Heart left ventricle (tissue), 16 donors: ENCODE results near the gene SEPSECS. TPM values are rescaled to one million over a fixed set of nuclear protein-coding genes. Genes with fewer than 3 reads are reported as not detected.

Experiments
- ATAC-seq, 4 donors: fragments of 200-7000 bp; cut with Tn5 transposase; one replicate each; pipeline ENCODE4 v1.9.1; 2020 to 2022; ENCODE audit warnings: moderate library complexity in 4 of 4, mild to moderate bottlenecking in 3 of 4, moderate number of reproducible peaks in 1 of 4
- DNase-seq, 5 donors: peaks; one replicate each; pipeline ENCODE4 v3.0.0-alpha.2; 2020
- H3K27ac ChIP-seq, 12 donors: fragments of 200-600 bp; sonication (generic) in 4 of 12; one replicate each; pipeline versions ENCODE4 v1.5.0 to v1.8.0; 2016 to 2022; ENCODE audit warnings: mild to moderate bottlenecking in 2 of 12
- H3K27me3 ChIP-seq, 9 donors: fragments of 200-600 bp; sonication (generic) in 2 of 9; one replicate each; pipeline versions ENCODE4 v1.5.1 to v1.8.0; 2016 to 2022; ENCODE audit warnings: mild to moderate bottlenecking in 3 of 9
- H3K36me3 ChIP-seq, 9 donors: fragments of 200-600 bp; sonication (generic) in 2 of 9; one replicate each; pipeline versions ENCODE4 v1.5.0 to v1.8.0; 2018 to 2022; ENCODE audit warnings: mild to moderate bottlenecking in 2 of 9
- H3K4me1 ChIP-seq, 12 donors: fragments of 200-600 bp; sonication (generic) in 4 of 12; one replicate each; pipeline versions ENCODE4 v1.5.0 to v1.8.0; 2016 to 2022; ENCODE audit warnings: mild to moderate bottlenecking in 3 of 12
- H3K4me3 ChIP-seq, 12 donors: fragments of 200-600 bp; sonication (generic) in 4 of 12; one replicate each; pipeline versions ENCODE4 v1.5.0 to v1.8.0; 2017 to 2022; ENCODE audit warnings: mild to moderate bottlenecking in 9 of 12, moderate library complexity in 4 of 12
- H3K9me3 ChIP-seq, 12 donors: fragments of 200-600 bp; sonication (generic) in 4 of 12; one replicate each; pipeline versions ENCODE4 v1.5.0 to v1.8.0; 2016 to 2022; ENCODE audit warnings: mild to moderate bottlenecking in 1 of 12
- CTCF ChIP-seq, 12 donors: fragments of 200-600 bp; sonication (generic) in 4 of 12; IDR thresholded peaks; one replicate each; pipeline versions ENCODE4 v1.5.0 to v1.8.0; 2018 to 2022; ENCODE audit warnings: antibody characterized with exemption in 12 of 12, mild to moderate bottlenecking in 5 of 12
- POLR2A ChIP-seq, 2 donors: fragments of 450-650 bp; IDR thresholded peaks; one replicate each; pipeline ENCODE4 v1.6.1; 2017; ENCODE audit warnings: antibody characterized with exemption in 2 of 2, mild to moderate bottlenecking in 2 of 2, moderate library complexity in 2 of 2
- WGBS, 4 donors: extraction: QIAGEN DNeasy Blood & Tissue Kit in 2 of 4; methylation state at CpG; one replicate each; pipeline versions ENCODE4 v1.1.5 to v1.1.7; 2013 to 2018; 5-methylcytosine and 5-hydroxymethylcytosine counted together
- intact Hi-C, 10 donors: fragments of 100-400 bp; cut with DNase I; formaldehyde crosslinking; loops; one replicate each; pipeline versions ENCODE4 v1.11.1 to v1.14.2; 2022
- polyA plus RNA-seq, 2 donors: library from polyadenylated mRNA; stranded (reverse); fragments of 200-250 nt; gene quantifications; one replicate each; pipeline ENCODE4 v1.2.3, GENCODE V29; 2013
- total RNA-seq, 9 donors: library from RNA; depleted of rRNA in 2 of 9; stranded (reverse); fragments of >200 nt in 2 of 9; fragmentation: NEBNext Ultra II Directional in 3 of 9; extraction: Animal tissue kit (Norgen Biotek cat#: 25700) in 3 of 9; gene quantifications; one replicate each; pipeline versions ENCODE4 v1.1.0 to v1.2.4, GENCODE V29; 2016 to 2023
- donor health status: ischemic (EF 13 %, LVEDD 7.1; RV severe dilation, severe dysfunction).
- donor health status: healthy with polysubstance abuse.
- donor health status: DM: no; HTN: yes; CAD: no.
- donor health status: DM: no; HTN: no; CAD: no.
- donor health status: ischemic (EF 25% LVEDD 6.9; RV normal size, moderate dysfunction).
- donor health status: ischemic (EF 25% LVEDD 5.7; RV mildly dilated, moderate dysfunction).
- donor health status: healthy.
- donor health status: DM: yes; HTN: yes; CAD: no.
- donor health status: ischemic (EF 35%, LVEDD 5.7; RV mildly dilated, moderate dysfunction).
- donor health status: nonischemic (EF 11% LVEDD 7.7; RV severe dilation, severe dysfunction).
- donor health status: DM: yes; HTN: yes; CAD: no.
- donor health status: PGD.
- donor health status: ischemic (EF 29% LVEDD 5.4; RV normal size, mild dysfunction).
- donor health status: nonischemic (EF 23%, LVEDD 6.1; RV moderate dilation, normal function).

The SEPSECS gene
- total and polyA plus RNA-seq, 11 donors: 2.0 to 7.6 (median 5.6) TPM

- Histone ChIP-seq H3K4me1 (peaks cover 0 to 6% (median 0%) of the 10 kb centered on the region in 12 donors), H3K27ac (no peak overlapping the region), H3K36me3 (no peaks in the 10 kb centered on the region), H3K27me3 (no peaks in the 10 kb centered on the region), H3K4me3 (no peak overlapping the region), H3K9me3 (no peaks in the 10 kb centered on the region)
- WGBS, 4 donors: 84 to 95% (median 89%) methylated on average over 11 of the region's 11 CpGs
- intact Hi-C loops: loop anchor here in 1 of 10 donors (5.0 kb wide), 1 partner anchor 43 kb away; the partner anchor contains the start of gene LGI2
- TF ChIP-seq POLR2A (IDR thresholded peaks at IDR 0.05) (no peak), CTCF (IDR thresholded peaks at IDR 0.05) (no peak)
- ATAC-seq: no peak
- DNase-seq: no peak
Measured at GRCh38 chr4:25075129-25075528, 85.1 kb downstream of the SEPSECS start.

- H3K27ac ChIP-seq: no peak overlapping the region
- H3K4me3 ChIP-seq: no peak overlapping the region
- 85 to 90% (median 87%) methylated on average over 3 of the region's 3 CpGs for WGBS, 4 donors
- TF ChIP-seq POLR2A (IDR thresholded peaks at IDR 0.05) (no peak), CTCF (IDR thresholded peaks at IDR 0.05) (no peak)
- ATAC-seq (no peak), DNase-seq (no peak)
- H3K27me3 ChIP-seq: no peaks in the 10 kb centered on the region
- no peaks in the 10 kb centered on the region for H3K9me3 ChIP-seq
- intact Hi-C loops: no loop called here
- H3K4me1 ChIP-seq: no peaks in the 10 kb centered on the region
- no peaks in the 10 kb centered on the region for H3K36me3 ChIP-seq
Measured at GRCh38 chr4:25070545-25070944, 89.7 kb downstream of the SEPSECS start.

Other genes with a start within 250 kb of the SEPSECS start
- gene CCDC149, start 247.4 kb downstream of the SEPSECS start, total RNA-seq: 10 to 100 TPM in 5 of 9 donors, 1 to 10 TPM in 4; 5.8 to 14.7 (median 10.3) TPM
- 1 to 10 TPM; 6.9 to 9.9 TPM for gene CCDC149, start 247.4 kb downstream of the SEPSECS start, polyA plus RNA-seq
- 10 to 100 TPM in 1 of 9 donors, 1 to 10 TPM in 7, under 1 TPM in 1; 0.50 to 10.6 (median 2.7) TPM for gene LGI2, start 129.5 kb downstream of the SEPSECS start, total RNA-seq
- gene LGI2, start 129.5 kb downstream of the SEPSECS start, polyA plus RNA-seq: 1 to 10 TPM in 1 of 2 donors, under 1 TPM in 1; 0.88 to 1.3 TPM
- gene PI4K2B, start 73.6 kb upstream of the SEPSECS start, total RNA-seq: 1 to 10 TPM; 1.3 to 6.8 (median 2.6) TPM
- 1 to 10 TPM; 1.4 to 4.3 TPM for gene PI4K2B, start 73.6 kb upstream of the SEPSECS start, polyA plus RNA-seq
- 1 to 10 TPM; 5.2 to 9.6 (median 7.7) TPM for gene ZCCHC4, start 152.3 kb upstream of the SEPSECS start, total RNA-seq
- gene ZCCHC4, start 152.3 kb upstream of the SEPSECS start, polyA plus RNA-seq: 1 to 10 TPM; 5.2 to 6.9 TPM
- gene ANAPC4, start 216.8 kb upstream of the SEPSECS start, total RNA-seq: 10 to 100 TPM in 7 of 9 donors, 1 to 10 TPM in 2; 6.7 to 15.5 (median 12.5) TPM
- gene ANAPC4, start 216.8 kb upstream of the SEPSECS start, polyA plus RNA-seq: 10 to 100 TPM; 10.6 to 11.3 TPM